HepG2 (cell line): Measurements from ENCODE around the gene ARPC1A. TPM values are rescaled to one million over a fixed set of nuclear protein-coding genes. Genes with fewer than 3 reads are reported as not detected.
A peak's percentile ranks its signal among the peaks of the same experiment; 100 is the strongest.

Experiments
- ATAC-seq: fragments of 200-7000 bp; cut with Tn5 transposase; 3 replicates; pipeline ENCODE4 v1.9.1; 2020; ENCODE audit warnings: mild to moderate bottlenecking, moderate library complexity
- BruUV-seq: library from RNA; stranded (reverse); fragments of 400-500 nt; replicated peaks from 2 replicates; lab custom pipeline; 2021; lab: Mats Ljungman, UMichigan
- CTCF ChIA-PET: fragments of 300-600 bp; formaldehyde crosslinking; extraction: SDS; loops from one replicate; lab custom pipeline; 2021; ENCODE audit warnings: low total read pairs, inconsistent platforms, low intra/inter-chr PET ratio; lab: Yijun Ruan, JAX
- POLR2A ChIA-PET: fragments of 350-600 bp; sonication (Branson Sonifier 250); formaldehyde crosslinking; loops from one replicate; lab custom pipeline; 2020; ENCODE audit warnings: antibody characterized with exemption, inconsistent platforms; lab: Yijun Ruan, JAX
- DNase-seq: peaks from one replicate; pipeline ENCODE4 v3.0.0-alpha.2; 2015; ENCODE audit warnings: low spot score
- FAIRE-seq: peaks from 3 replicates; lab custom pipeline; 2011; peaks lifted over from hg19 to GRCh38; lab: Jason Lieb, UNC
- H2AFZ ChIP-seq: one replicate; pipeline ENCODE4 v1.6.1; 2011; ENCODE audit warnings: low read length, inconsistent platforms
- H3K27ac ChIP-seq: fragments of 300-600 bp; 3 replicates; pipeline ENCODE4 v1.8.0; 2011; ENCODE audit warnings: mixed run types, mild to moderate bottlenecking, mixed read lengths, low read length, inconsistent platforms; ENCODE audit not compliant: insufficient read depth; ENCODE audit errors: extremely low read length
- H3K27me3 ChIP-seq, 2 experiments: fragments of 200-600 bp in 1 of 2; 2 replicates in 1 of 2; 3 replicates in 1 of 2; pipeline versions ENCODE4 v1.6.0 to v1.8.0; 2011; ENCODE audit warnings: low read length in 2 of 2, mild to moderate bottlenecking in 2 of 2, moderate library complexity in 2 of 2, inconsistent platforms in 1 of 2; ENCODE audit not compliant: insufficient read depth in 2 of 2, control insufficient read depth in 1 of 2
- H3K36me3 ChIP-seq, 2 experiments: fragments of 200-600 bp in 1 of 2; replicated peaks in 1 of 2; 2 replicates in 1 of 2; 3 replicates in 1 of 2; pipeline versions ENCODE4 v1.5.1 to v1.8.0; 2011; ENCODE audit warnings: low read length in 2 of 2, inconsistent platforms in 1 of 2; ENCODE audit not compliant: insufficient read depth in 2 of 2, control insufficient read depth in 1 of 2
- H3K4me1 ChIP-seq: 2 replicates; pipeline ENCODE4 v1.5.1; 2012; ENCODE audit warnings: low read length, inconsistent platforms; ENCODE audit not compliant: insufficient read depth
- H3K4me2 ChIP-seq: 2 replicates; pipeline ENCODE4 v1.6.0; 2011; ENCODE audit warnings: low read depth, low read length, inconsistent platforms
- H3K4me3 ChIP-seq, 3 experiments: fragments of 200-600 bp in 1 of 3; sonication (generic), shearing (Covaris generic) in 1 of 3; replicated peaks in 1 of 3; 2 replicates each; pipeline ENCODE4 v1.5.1; 2011 to 2016; ENCODE audit warnings: low read length in 3 of 3, inconsistent platforms in 2 of 3, low read depth in 2 of 3, mild to moderate bottlenecking in 2 of 3, control low read depth in 1 of 3, mixed read lengths in 1 of 3; ENCODE audit not compliant: insufficient read depth in 1 of 3
- H3K79me2 ChIP-seq: one replicate; pipeline ENCODE4 v1.6.1; 2011; ENCODE audit warnings: low read length, inconsistent platforms; ENCODE audit not compliant: insufficient read depth
- H3K9ac ChIP-seq: 2 replicates; pipeline ENCODE4 v1.6.0; 2011; ENCODE audit warnings: mild to moderate bottlenecking, low read depth, low read length, inconsistent platforms; ENCODE audit not compliant: insufficient read depth
- H3K9me3 ChIP-seq: 2 replicates; pipeline ENCODE4 v1.5.1; 2012; ENCODE audit warnings: mild to moderate bottlenecking, low read length
- H4K20me1 ChIP-seq: 2 replicates; pipeline ENCODE4 v1.6.0; 2011; ENCODE audit warnings: inconsistent platforms, mild to moderate bottlenecking, low read length, moderate library complexity; ENCODE audit not compliant: insufficient read depth
- MAFK ChIP-seq, 2 experiments: IDR thresholded peaks in 1 of 2; conservative IDR thresholded peaks in 1 of 2; 2 replicates each; pipeline ENCODE4 v1.6.1; 2011; ENCODE audit warnings: improper control_type of control experiment in 2 of 2, low read length in 2 of 2
- ZNF3 ChIP-seq: IDR thresholded peaks from 2 replicates; pipeline ENCODE4 v1.7.0; 2017; ENCODE audit warnings: inconsistent platforms
- WGBS: methylation state at CpG from one replicate; pipeline ENCODE4 v1.1.6; 2017; ENCODE audit warnings: low lambda C conversion rate; 5-methylcytosine and 5-hydroxymethylcytosine counted together
- in situ Hi-C: cut with HindIII; loops from 2 replicates; pipeline ENCODE4 v1.10.0; 2017; ENCODE audit warnings: low pct_unique_long_range_greater_than_20kb; ENCODE audit not compliant: extremely low pct_ligation_motif_present
- intact Hi-C: fragments of 100-400 bp; cut with micrococcal nuclease; formaldehyde crosslinking; loops from one replicate; pipeline ENCODE4 v1.10.0; 2022; ENCODE audit not compliant: unreplicated experiment
- polyA plus RNA-seq, 8 experiments: library from polyadenylated mRNA; depleted of rRNA in 3 of 8; stranded (reverse) in 7 of 8; unstranded in 1 of 8; fragments of >200 nt; fragmentation: Illumina TruSeq in 4 of 8; extraction: Trizol in 4 of 8; gene quantifications; 2 replicates each; pipeline versions ENCODE4 v1.2.1 to v1.2.3, GENCODE V29; 2011 to 2016; ENCODE audit warnings: low read depth in 4 of 8, missing spikeins in 1 of 8, mixed read lengths in 1 of 8; ENCODE audit not compliant: insufficient read depth in 1 of 8
- total RNA-seq, 5 experiments: library from RNA; depleted of rRNA; stranded (reverse); fragments of >200 nt; fragmentation: Illumina TruSeq; extraction: Trizol; gene quantifications; 2 replicates each; pipeline ENCODE4 v1.2.3, GENCODE V29; 2016; ENCODE audit warnings: low read depth in 1 of 5
- TF ChIP-seq, protein P1 (sequence below): sonication (generic); formaldehyde crosslinking; IDR thresholded peaks from 2 replicates; pipeline ENCODE4 v1.4.0; 2020; ENCODE audit warnings: missing genetic modification reagents

Gene ARPC1A
- total and polyA plus RNA-seq, 2 of the 13 experiments (the other 11 are each of a cell fraction or from before 2014, with no cell fraction given), result 44.3 to 88.5 TPM

DNA sequence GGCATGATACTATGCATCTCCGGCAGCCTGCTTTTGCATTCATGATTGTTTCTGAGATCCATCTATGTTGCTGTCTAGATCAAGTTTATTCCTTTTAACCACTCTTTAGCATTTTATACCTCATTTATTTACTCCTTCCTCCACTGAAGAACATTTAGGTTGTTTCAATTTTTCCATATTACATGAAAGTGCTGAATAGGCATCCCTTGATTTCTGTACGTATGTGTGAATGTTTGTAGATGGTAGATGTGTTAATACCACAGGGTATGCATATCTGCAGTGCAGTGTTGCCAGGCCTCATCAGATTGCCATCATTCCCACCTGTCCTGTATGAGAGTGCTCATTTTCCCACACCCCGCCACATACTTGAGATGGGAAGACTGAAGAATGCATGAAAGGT is 13.9 kb downstream of the ARPC1A start:
- no peaks in the 10 kb centered on the region for H3K79me2 ChIP-seq
- no peaks in the 10 kb centered on the region for H3K4me1 ChIP-seq
- in situ Hi-C loops (no loop called here), intact Hi-C loops (no loop called here)
- H2AFZ ChIP-seq, result no peak overlapping the region
- H3K27me3 ChIP-seq, result no peaks in the 10 kb centered on the region
- ChIA-PET POLR2A (no interaction called here), CTCF (no interaction called here)
- BruUV-seq, result no TSS peak
- WGBS, result 98% methylated on average over 3 of the region's 3 CpGs
- ATAC-seq (no peak), DNase-seq (no peak), FAIRE-seq (no peak)
- no peak overlapping the region for H3K4me3 ChIP-seq
- H3K9me3 ChIP-seq, result no peaks in the 10 kb centered on the region
- H3K9ac ChIP-seq, result no peak overlapping the region
- H3K27ac ChIP-seq, result no peak overlapping the region
- H4K20me1 ChIP-seq, result no peaks in the 10 kb centered on the region
- no peak overlapping the region for H3K4me2 ChIP-seq
- peak in 1 of 2 experiments; percentile 63; a peak in 3 of 4 replicates for TF ChIP-seq MAFK (conservative IDR thresholded peaks at IDR 0.05 in 1 of 2, IDR thresholded peaks at IDR 0.05 in 1 of 2; ENCODE audit: low read length in 2 of 2)
- TF ChIP-seq, protein P1, sequence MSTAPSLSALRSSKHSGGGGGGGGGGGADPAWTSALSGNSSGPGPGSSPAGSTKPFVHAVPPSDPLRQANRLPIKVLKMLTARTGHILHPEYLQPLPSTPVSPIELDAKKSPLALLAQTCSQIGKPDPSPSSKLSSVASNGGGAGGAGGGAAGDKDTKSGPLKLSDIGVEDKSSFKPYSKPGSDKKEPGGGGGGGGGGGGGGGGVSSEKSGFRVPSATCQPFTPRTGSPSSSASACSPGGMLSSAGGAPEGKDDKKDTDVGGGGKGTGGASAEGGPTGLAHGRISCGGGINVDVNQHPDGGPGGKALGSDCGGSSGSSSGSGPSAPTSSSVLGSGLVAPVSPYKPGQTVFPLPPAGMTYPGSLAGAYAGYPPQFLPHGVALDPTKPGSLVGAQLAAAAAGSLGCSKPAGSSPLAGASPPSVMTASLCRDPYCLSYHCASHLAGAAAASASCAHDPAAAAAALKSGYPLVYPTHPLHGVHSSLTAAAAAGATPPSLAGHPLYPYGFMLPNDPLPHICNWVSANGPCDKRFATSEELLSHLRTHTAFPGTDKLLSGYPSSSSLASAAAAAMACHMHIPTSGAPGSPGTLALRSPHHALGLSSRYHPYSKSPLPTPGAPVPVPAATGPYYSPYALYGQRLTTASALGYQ (CRISPR knock-in tag), result no peak
- TF ChIP-seq, all 625 proteins: peak for 1
- peaks cover 19 to 59% of the 10 kb centered on the region in 2 experiments; a peak in 4 of 5 replicates for H3K36me3 ChIP-seq

DNA sequence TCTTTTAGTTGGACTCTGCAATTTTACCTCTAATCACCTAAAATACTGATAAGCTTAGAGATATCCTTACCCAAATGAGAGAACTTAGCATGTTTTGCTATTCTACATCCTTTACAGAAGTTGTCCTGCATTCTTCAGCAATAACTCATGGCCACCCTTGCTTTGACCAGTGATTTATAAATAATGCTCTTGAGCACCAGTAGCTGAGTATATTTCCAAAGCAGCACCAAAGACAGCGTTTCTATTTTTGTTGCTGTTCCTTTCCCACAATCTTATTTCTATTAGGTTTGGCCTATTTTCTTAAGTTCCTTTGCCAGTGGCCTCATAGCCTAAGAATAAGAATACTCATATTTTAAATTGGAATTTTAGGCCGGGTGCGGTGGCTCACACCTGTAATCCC is 15.0 kb downstream of the ARPC1A start:
- H2AFZ ChIP-seq, result no peak overlapping the region
- H3K79me2 ChIP-seq, result no peaks in the 10 kb centered on the region
- ChIA-PET CTCF (no interaction called here), POLR2A (no interaction called here)
- peaks cover 17 to 61% of the 10 kb centered on the region in 2 experiments; a peak in 4 of 5 replicates for H3K36me3 ChIP-seq
- no peak for TF ChIP-seq ZNF3 (CRISPR knock-in tag)
- DNase-seq (no peak), FAIRE-seq (no peak), ATAC-seq (no peak)
- no peaks in the 10 kb centered on the region for H3K4me1 ChIP-seq
- in situ Hi-C loops (no loop called here), intact Hi-C loops (no loop called here)
- H3K27me3 ChIP-seq, result no peaks in the 10 kb centered on the region
- no peak overlapping the region for H3K4me2 ChIP-seq
- H3K9me3 ChIP-seq, result no peaks in the 10 kb centered on the region
- 94% methylated on average over 3 of the region's 3 CpGs for WGBS
- no peaks in the 10 kb centered on the region for H4K20me1 ChIP-seq
- H3K27ac ChIP-seq, result no peak overlapping the region
- H3K4me3 ChIP-seq, result no peak overlapping the region
- no TSS peak for BruUV-seq
- H3K9ac ChIP-seq, result no peak overlapping the region
